ENCODE results near the gene CFAP410.

Gene CFAP410

DNA sequence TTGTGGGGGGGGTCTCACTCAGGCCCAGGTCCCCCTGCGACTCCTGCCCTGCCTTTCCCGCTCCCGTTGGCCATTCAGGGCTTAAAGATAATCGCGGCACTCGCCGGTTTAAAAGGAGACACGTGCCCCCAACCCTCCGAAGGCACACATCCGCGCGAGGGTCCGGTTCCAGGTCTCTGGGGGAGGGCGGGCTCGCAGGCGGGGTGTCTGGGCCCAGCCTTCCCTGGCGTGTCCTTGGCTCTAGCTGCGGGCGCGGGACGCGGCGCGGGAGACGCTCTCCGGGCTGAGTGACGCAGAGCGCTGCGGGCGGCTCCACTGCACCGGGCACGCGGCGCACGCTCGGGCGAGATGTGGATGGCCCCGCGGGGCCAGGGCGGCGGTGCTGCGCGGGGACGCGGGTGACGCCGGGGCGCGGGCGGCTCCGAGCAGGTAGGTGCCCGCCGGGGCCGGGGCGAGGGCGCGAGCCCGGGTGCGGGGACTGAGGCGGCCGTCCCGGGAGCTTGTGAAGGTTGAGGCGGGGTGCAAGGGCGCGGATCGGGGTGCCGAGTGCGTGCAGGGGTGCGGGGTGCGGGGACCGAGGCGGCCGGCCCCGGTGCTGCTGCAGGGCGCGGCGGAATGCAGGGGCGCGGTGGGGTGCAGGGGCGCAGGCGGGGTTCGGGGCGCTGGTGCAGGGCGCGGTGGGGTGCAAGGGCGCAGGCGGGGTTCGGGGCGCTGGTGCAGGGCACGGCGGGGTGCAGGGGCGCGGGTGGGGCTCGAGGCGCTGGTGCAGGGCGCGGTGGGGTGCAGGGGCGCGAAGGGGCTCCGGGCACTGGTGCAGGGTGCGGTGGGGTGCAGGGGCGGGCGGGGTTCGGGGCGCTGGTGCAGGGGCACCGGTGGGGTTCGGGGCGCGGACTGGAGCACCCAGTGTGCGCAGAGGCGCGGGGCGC lies 10.9 kb upstream of the CFAP410 start:
- Histone ChIP-seq H3K27ac (ENCODE audit: low read depth, low read length, poor library complexity, severe bottlenecking) (no peak overlapping the region), H3K27me3 (ENCODE audit: insufficient read depth, low read length) (no peaks in the 10 kb centered on the region), H3F3A (ENCODE audit: insufficient read depth, low read length) (no peaks in the 10 kb centered on the region), H3K4me2 (ENCODE audit: low read length) (no peak overlapping the region), H2AFZ (ENCODE audit: low read length) (no peak overlapping the region), H3K9ac (ENCODE audit: low read length) (no peak overlapping the region), H3K4me3 (ENCODE audit: low read depth, low read length, poor library complexity, severe bottlenecking) (no peak overlapping the region), H3K9me2 (ENCODE audit: low read depth, low read length) (no peaks in the 10 kb centered on the region), H3K79me2 (ENCODE audit: insufficient read depth, low read length) (no peaks in the 10 kb centered on the region), H3K9me3 (ENCODE audit: low read length) (no peaks in the 10 kb centered on the region), H4K20me1 (ENCODE audit: insufficient read depth, low read length) (no peaks in the 10 kb centered on the region), H3K4me1 (ENCODE audit: insufficient read depth, low read length, severe bottlenecking) (no peaks in the 10 kb centered on the region), H3K36me3 (ENCODE audit: insufficient read depth, low read length) (no peaks in the 10 kb centered on the region)
- TF ChIP-seq EZH2 (IDR thresholded peaks at IDR 0.05; ENCODE audit: borderline replicate concordance, low read length): no peak
- TF ChIP-seq, protein P1, sequence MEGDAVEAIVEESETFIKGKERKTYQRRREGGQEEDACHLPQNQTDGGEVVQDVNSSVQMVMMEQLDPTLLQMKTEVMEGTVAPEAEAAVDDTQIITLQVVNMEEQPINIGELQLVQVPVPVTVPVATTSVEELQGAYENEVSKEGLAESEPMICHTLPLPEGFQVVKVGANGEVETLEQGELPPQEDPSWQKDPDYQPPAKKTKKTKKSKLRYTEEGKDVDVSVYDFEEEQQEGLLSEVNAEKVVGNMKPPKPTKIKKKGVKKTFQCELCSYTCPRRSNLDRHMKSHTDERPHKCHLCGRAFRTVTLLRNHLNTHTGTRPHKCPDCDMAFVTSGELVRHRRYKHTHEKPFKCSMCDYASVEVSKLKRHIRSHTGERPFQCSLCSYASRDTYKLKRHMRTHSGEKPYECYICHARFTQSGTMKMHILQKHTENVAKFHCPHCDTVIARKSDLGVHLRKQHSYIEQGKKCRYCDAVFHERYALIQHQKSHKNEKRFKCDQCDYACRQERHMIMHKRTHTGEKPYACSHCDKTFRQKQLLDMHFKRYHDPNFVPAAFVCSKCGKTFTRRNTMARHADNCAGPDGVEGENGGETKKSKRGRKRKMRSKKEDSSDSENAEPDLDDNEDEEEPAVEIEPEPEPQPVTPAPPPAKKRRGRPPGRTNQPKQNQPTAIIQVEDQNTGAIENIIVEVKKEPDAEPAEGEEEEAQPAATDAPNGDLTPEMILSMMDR (IDR thresholded peaks at IDR 0.05; ENCODE audit: low read length): no peak

DNA sequence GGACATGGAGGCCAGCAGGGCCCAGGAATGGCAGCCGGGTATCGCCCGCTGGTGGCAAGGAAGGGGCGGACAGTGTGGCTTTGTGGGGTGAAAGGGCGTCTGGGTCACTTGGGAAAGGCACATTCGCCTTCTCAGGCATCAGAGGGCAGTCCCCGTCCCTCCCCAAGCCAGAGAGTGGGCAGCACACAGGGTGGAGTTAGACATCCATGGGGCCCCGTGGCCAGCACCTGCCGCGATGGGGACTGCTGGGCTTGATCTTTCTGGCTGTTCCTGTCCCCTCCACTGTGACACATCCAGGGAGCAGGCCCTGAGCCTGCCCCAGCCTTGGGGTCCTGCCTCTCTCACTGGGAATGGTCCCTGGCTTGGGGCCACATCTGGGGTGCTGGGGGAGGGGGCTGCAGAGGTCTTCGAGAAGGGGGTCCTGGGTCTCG lies 10.2 kb upstream of the CFAP410 start:
- Histone ChIP-seq H3K79me2 (ENCODE audit: insufficient read depth, low read length) (no peaks in the 10 kb centered on the region), H3K4me3 (ENCODE audit: low read depth, low read length, poor library complexity, severe bottlenecking) (no peak overlapping the region)

GRCh38 chr21:44348861-44349260 lies 9.7 kb upstream of the CFAP410 start:
- H2AFZ ChIP-seq (ENCODE audit: low read length): no peak overlapping the region
- H3K4me2 ChIP-seq (ENCODE audit: low read length): no peak overlapping the region
- H3K9me2 ChIP-seq (ENCODE audit: low read depth, low read length): no peaks in the 10 kb centered on the region
- H4K20me1 ChIP-seq (ENCODE audit: insufficient read depth, low read length): no peaks in the 10 kb centered on the region
- TF ChIP-seq, protein P1 (IDR thresholded peaks at IDR 0.05; ENCODE audit: low read length): no peak
- TF ChIP-seq EZH2 (IDR thresholded peaks at IDR 0.05; ENCODE audit: borderline replicate concordance, low read length): no peak
- H3K36me3 ChIP-seq (ENCODE audit: insufficient read depth, low read length): no peaks in the 10 kb centered on the region
- no peak overlapping the region for H3K4me3 ChIP-seq (ENCODE audit: low read depth, low read length, poor library complexity, severe bottlenecking)
- no peaks in the 10 kb centered on the region for H3K4me1 ChIP-seq (ENCODE audit: insufficient read depth, low read length, severe bottlenecking)
- H3F3A ChIP-seq (ENCODE audit: insufficient read depth, low read length): no peaks in the 10 kb centered on the region
- H3K79me2 ChIP-seq (ENCODE audit: insufficient read depth, low read length): no peaks in the 10 kb centered on the region
- H3K9me3 ChIP-seq (ENCODE audit: low read length): no peaks in the 10 kb centered on the region
- no peaks in the 10 kb centered on the region; the same call in 1 of the 2 replicates for H3K27me3 ChIP-seq (ENCODE audit: insufficient read depth, low read length)
- H3K9ac ChIP-seq (ENCODE audit: low read length): no peak overlapping the region
- H3K27ac ChIP-seq (ENCODE audit: low read depth, low read length, poor library complexity, severe bottlenecking): no peak overlapping the region

More for the DNA sequence above, 10.2 kb upstream of the CFAP410 start:
- H3K4me1 ChIP-seq (ENCODE audit: insufficient read depth, low read length, severe bottlenecking): no peaks in the 10 kb centered on the region
- H3K9me2 ChIP-seq (ENCODE audit: low read depth, low read length): no peaks in the 10 kb centered on the region
- H3K36me3 ChIP-seq (ENCODE audit: insufficient read depth, low read length): no peaks in the 10 kb centered on the region
- TF ChIP-seq, protein P1 (IDR thresholded peaks at IDR 0.05; ENCODE audit: low read length): no peak
- TF ChIP-seq EZH2 (IDR thresholded peaks at IDR 0.05; ENCODE audit: borderline replicate concordance, low read length): no peak
- no peaks in the 10 kb centered on the region; the same call in 1 of the 2 replicates for H3K27me3 ChIP-seq (ENCODE audit: insufficient read depth, low read length)
- H4K20me1 ChIP-seq (ENCODE audit: insufficient read depth, low read length): no peaks in the 10 kb centered on the region
- H3K9me3 ChIP-seq (ENCODE audit: low read length): no peaks in the 10 kb centered on the region
- H3K4me2 ChIP-seq (ENCODE audit: low read length): no peak overlapping the region
- no peak overlapping the region for H2AFZ ChIP-seq (ENCODE audit: low read length)
- no peaks in the 10 kb centered on the region for H3F3A ChIP-seq (ENCODE audit: insufficient read depth, low read length)
- H3K9ac ChIP-seq (ENCODE audit: low read length): no peak overlapping the region
- H3K27ac ChIP-seq (ENCODE audit: low read depth, low read length, poor library complexity, severe bottlenecking): no peak overlapping the region
